ENCODE data around the gene UGGT2.

The UGGT2 gene

DNA sequence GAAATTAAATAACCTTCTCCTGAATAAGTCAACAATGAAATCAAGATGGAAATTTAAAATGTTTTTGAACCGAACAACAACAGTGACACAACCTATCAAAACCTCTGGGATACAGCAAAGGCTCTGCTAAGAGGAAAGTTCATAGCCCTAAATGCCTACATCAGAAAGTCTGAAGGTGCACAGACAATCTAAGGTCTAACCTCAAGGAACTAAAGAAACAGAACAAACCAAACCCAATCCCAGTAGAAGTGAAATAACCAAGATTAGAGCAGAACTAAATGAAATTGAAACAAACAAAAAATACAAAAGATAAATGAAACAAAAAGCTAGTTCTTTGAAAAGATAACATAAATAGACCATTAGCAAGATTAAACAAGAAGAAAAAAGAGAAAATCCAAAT, 9.0 kb downstream of the UGGT2 start:
- TF ChIP-seq, protein P1, sequence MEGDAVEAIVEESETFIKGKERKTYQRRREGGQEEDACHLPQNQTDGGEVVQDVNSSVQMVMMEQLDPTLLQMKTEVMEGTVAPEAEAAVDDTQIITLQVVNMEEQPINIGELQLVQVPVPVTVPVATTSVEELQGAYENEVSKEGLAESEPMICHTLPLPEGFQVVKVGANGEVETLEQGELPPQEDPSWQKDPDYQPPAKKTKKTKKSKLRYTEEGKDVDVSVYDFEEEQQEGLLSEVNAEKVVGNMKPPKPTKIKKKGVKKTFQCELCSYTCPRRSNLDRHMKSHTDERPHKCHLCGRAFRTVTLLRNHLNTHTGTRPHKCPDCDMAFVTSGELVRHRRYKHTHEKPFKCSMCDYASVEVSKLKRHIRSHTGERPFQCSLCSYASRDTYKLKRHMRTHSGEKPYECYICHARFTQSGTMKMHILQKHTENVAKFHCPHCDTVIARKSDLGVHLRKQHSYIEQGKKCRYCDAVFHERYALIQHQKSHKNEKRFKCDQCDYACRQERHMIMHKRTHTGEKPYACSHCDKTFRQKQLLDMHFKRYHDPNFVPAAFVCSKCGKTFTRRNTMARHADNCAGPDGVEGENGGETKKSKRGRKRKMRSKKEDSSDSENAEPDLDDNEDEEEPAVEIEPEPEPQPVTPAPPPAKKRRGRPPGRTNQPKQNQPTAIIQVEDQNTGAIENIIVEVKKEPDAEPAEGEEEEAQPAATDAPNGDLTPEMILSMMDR (IDR thresholded peaks at IDR 0.05; ENCODE audit: insufficient read depth, missing control alignments) = no peak
- FAIRE-seq (no peak), DNase-seq (ENCODE audit: insufficient read length, low spot score) (no peak)

DNA sequence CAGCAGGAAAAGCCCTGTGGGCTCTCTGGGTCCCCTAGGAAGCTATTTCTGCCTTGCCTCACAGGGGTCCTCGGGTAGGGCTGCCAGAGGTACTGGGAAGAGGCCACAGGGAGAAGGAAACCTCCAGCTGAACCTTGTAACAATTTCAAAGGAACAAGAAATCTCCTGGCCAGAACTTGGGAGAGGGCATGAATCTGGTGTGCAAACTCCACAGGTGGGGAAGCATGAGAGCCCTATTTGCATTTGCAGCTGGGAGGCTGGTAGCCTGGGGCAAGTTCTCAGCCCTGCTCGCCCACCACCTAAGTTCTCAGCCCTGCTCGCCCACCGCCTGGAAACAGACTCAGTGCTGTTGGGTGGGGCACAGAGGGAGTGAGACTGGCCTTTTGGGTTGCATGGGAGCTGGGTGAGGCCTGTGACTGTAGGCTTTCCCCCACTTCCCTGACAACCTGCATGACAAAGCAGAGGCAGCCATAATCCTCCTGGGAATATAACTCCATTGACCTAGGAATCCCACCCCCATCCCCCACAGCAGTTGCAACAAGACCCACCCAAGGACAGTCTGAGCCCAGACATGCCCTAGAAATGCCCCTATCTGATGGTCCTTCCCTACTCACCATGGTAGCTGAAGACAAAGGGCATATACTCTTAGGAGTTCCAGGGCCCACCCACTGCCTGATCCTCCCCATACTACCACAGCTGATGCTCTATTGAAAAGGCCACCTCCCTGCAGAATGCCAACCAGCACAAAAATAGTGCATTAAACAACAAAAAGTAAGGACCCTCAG, 11.7 kb downstream of the UGGT2 start:
- TF ChIP-seq, protein P1 (IDR thresholded peaks at IDR 0.05; ENCODE audit: insufficient read depth, missing control alignments) = no peak
- DNase-seq (ENCODE audit: insufficient read length, low spot score) (no peak), FAIRE-seq (no peak)

DNA sequence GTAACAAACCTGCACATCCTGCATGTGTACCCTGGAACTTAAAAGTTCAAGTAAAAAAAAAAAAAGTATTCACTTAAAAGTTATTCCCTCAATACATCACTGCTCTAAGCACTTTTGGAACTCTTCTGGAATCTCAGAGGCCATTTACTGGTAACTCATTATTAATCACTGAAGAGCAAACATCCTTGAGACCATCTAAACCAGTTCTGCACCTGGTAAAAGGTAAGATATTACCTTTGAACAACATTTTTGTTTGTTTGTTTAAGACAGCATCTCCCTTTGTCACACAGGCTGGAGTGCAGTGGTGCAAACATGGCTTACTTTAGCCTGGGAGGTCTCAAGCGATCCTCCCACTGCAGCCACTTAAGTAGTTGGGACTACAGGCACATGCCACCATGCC, 16.7 kb downstream of the UGGT2 start:
- TF ChIP-seq, protein P1 (IDR thresholded peaks at IDR 0.05; ENCODE audit: insufficient read depth, missing control alignments) = no peak
- no peak for DNase-seq (ENCODE audit: insufficient read length, low spot score)
- no peak for FAIRE-seq

DNA sequence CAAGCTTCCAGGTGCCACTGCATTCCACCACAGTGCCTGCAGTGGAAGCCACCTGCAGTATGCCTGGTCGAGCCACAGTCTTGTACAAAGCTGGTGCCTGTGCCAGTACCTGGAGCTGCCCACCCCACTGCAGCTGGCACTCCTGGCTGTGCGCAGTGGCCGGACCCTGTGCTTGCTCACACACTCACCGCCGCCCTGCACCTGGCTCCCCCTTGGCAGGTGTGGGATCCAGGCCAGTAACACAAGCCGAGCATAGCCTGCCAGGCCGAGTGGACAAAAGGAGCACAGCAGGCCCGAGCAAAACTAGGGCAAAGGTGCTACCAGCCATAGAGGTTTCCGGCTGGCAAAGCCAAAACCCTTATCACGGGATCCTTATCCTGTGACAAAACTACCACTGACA, 18.5 kb downstream of the UGGT2 start:
- DNase-seq (ENCODE audit: insufficient read length, low spot score) = no peak
- FAIRE-seq = no peak
- TF ChIP-seq, protein P1 (IDR thresholded peaks at IDR 0.05; ENCODE audit: insufficient read depth, missing control alignments) = no peak

DNA sequence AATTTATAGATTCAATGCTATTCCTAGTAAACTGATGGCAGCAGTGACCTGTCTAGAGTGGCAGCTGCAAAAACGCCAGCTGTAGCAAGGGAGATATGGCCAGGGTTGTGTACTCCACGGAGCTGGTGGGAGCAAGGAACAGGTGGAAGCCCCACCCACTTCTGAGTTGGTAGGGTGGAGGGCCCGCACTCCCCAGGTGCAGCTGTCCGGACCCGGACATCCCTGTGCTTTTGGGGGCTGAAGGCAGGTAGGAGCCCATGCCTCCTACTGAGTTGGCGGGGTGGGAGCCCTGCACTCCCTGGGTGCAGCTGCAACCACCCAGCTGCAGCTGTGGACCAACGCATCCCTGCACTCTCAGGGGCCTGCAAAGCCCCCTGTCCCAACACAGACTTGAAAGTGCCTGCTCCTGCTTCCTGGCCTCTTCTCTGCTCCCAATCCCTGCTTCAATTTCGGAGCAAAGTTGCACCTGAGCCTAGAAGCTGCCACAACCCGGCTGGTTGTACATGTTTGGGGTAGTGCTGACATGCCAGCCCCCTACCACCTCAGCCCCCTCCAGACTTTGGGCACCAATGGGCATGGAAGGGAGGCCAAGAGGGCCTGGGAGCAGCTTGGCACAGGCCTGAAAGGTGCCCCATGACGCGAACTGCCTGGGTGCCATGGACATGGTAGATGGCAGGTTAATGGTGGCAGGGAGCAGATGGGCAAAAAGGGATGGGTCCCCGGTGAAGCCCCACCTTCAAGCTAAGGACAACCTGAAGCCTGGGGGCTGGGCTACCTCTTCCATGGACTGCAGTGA, 19.8 kb downstream of the UGGT2 start:
- TF ChIP-seq, protein P1 (IDR thresholded peaks at IDR 0.05; ENCODE audit: insufficient read depth, missing control alignments) = no peak
- DNase-seq (ENCODE audit: insufficient read length, low spot score) = no peak
- FAIRE-seq = no peak

DNA sequence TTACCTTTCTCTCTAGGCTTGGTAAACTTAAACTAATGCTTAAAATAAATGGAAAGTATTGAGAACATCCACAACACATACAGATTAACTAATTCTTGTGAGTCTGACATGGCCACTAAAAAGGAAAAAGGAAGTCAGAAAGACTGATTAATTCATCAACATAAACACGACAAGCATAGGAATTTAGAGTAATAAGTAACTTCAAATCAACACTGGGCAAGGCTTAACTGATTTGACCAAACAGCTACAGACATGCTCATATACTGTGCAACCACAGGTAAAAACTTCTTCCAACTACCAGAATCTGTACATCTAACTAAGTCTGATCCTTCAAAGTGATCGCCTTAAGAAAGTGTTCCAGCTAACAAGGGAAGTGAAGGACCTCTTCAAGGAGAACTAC, 20.5 kb downstream of the UGGT2 start:
- TF ChIP-seq, protein P1 (IDR thresholded peaks at IDR 0.05; ENCODE audit: insufficient read depth, missing control alignments) = no peak
- no peak for FAIRE-seq
- no peak for DNase-seq (ENCODE audit: insufficient read length, low spot score)

DNA sequence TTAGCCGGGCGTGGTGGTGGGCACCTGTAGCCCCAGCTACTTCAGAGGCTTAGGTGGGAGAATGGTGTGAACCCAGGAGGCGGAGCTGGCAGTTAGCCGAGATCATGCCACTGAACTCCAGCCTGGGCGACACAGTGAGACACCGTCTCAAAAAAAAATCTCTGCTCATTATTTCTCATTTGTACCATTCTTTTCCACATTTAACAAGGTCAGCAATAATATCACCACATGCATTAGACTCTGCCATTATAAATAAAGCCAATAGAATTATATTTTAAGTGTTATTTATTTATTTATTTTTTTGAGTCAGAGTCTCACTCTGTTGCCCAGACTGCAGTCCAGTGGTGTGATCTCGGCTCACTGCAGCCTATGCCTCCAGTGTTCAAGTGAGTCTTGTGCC, 24.2 kb downstream of the UGGT2 start:
- FAIRE-seq = no peak
- DNase-seq (ENCODE audit: insufficient read length, low spot score) = no peak
- TF ChIP-seq, protein P1 (IDR thresholded peaks at IDR 0.05; ENCODE audit: insufficient read depth, missing control alignments) = no peak
